Small intestine (tissue), 7 donors: ENCODE results near the gene SERPINF2. TPM values are rescaled to one million over a fixed set of nuclear protein-coding genes. Genes with fewer than 3 reads are reported as not detected.
"Not testable (repeated sequence)": the region's sequence is repeated elsewhere in the genome, so short reads cannot be mapped to it uniquely, and the experiment has no call there.

Experiments
- DNase-seq, 2 donors: peaks; one replicate each; pipeline versions ENCODE4 v3.0.0 to v3.0.0-alpha.2; 2013
- FAIRE-seq: peaks from 2 replicates; lab custom pipeline; 2012; peaks lifted over from hg19 to GRCh38; lab: Jason Lieb, UNC
- H3K27ac ChIP-seq, 3 donors: one replicate each; pipeline ENCODE4 v1.5.1; 2013; ENCODE audit warnings: low read length in 2 of 3, mild to moderate bottlenecking in 2 of 3, control low read depth in 1 of 3, inconsistent platforms in 1 of 3, low read depth in 1 of 3, moderate library complexity in 1 of 3
- H3K27me3 ChIP-seq, 3 donors: one replicate each; pipeline ENCODE4 v1.6.1; 2013; ENCODE audit warnings: low read length in 3 of 3, inconsistent platforms in 1 of 3; ENCODE audit not compliant: control insufficient read depth in 3 of 3, insufficient read depth in 3 of 3
- H3K36me3 ChIP-seq, 3 donors: one replicate each; pipeline ENCODE4 v1.6.1; 2013; ENCODE audit warnings: low read length in 3 of 3, inconsistent platforms in 1 of 3, low read depth in 1 of 3, mild to moderate bottlenecking in 1 of 3, moderate library complexity in 1 of 3; ENCODE audit not compliant: control insufficient read depth in 3 of 3, insufficient read depth in 2 of 3
- H3K4me1 ChIP-seq, 3 donors: one replicate each; pipeline ENCODE4 v1.6.1; 2013; ENCODE audit warnings: low read length in 2 of 3, inconsistent platforms in 1 of 3, low read depth in 1 of 3, mild to moderate bottlenecking in 1 of 3, moderate library complexity in 1 of 3; ENCODE audit not compliant: control insufficient read depth in 3 of 3, insufficient read depth in 2 of 3
- H3K4me3 ChIP-seq, 3 donors: one replicate each; pipeline ENCODE4 v1.5.1; 2013; ENCODE audit warnings: low read length in 3 of 3, control low read depth in 1 of 3, inconsistent platforms in 1 of 3, low read depth in 1 of 3, mild to moderate bottlenecking in 1 of 3, moderate library complexity in 1 of 3
- H3K9me3 ChIP-seq, 2 donors: one replicate each; pipeline ENCODE4 v1.6.1; 2013; ENCODE audit warnings: low read depth in 1 of 2, low read length in 1 of 2; ENCODE audit not compliant: control insufficient read depth in 2 of 2, insufficient read depth in 1 of 2
- WGBS, 3 donors: extraction: QIAGEN DNeasy Blood & Tissue Kit; methylation state at CpG; one replicate each; pipeline ENCODE4 v1.1.7; 2013; 5-methylcytosine and 5-hydroxymethylcytosine counted together
- polyA plus RNA-seq, 4 donors: library from polyadenylated mRNA; stranded (reverse) in 3 of 4; unstranded in 1 of 4; fragments of 200-250 nt in 3 of 4; fragments of 120-200 nt in 1 of 4; gene quantifications; one replicate each; pipeline versions ENCODE4 v1.2.1 to v1.2.3, GENCODE V29; 2013
- donor health status: healthy with polysubstance abuse.
- donor health status: control.
- donor health status: control.
- donor health status: Bipolar disorder and iron deficiency.
- donor health status: healthy.

Gene SERPINF2
- polyA plus RNA-seq, 4 donors: 0.89 to 29.9 (median 3.1) TPM

GRCh38 chr17:1720856-1721386 lies 21.8 kb upstream of the SERPINF2 start:
- DNase-seq (peak; percentile 69 to 80), FAIRE-seq (no peak)
- WGBS, 3 donors: 34 to 39% (median 39%) methylated on average over 11 of the region's 11 CpGs
- H3K4me1 ChIP-seq: peaks cover 4 to 22% (median 7%) of the 10 kb centered on the region in 3 donors
- H3K27ac ChIP-seq: no peak overlapping the region
- no peaks in the 10 kb centered on the region for H3K9me3 ChIP-seq
- H3K27me3 ChIP-seq: no peaks in the 10 kb centered on the region
- H3K36me3 ChIP-seq: peaks cover 0 to 4% (median 0%) of the 10 kb centered on the region in 3 donors
- H3K4me3 ChIP-seq: no peak overlapping the region

- DNase-seq, H3K27me3 ChIP-seq, H3K27ac ChIP-seq, H3K9me3 ChIP-seq, FAIRE-seq, H3K4me3 ChIP-seq: not testable (repeated sequence)
- Histone ChIP-seq H3K36me3 (peaks cover 0 to 15% (median 3%) of the 10 kb centered on the region in 3 donors), H3K4me1 (peaks cover 4 to 20% (median 7%) of the 10 kb centered on the region in 3 donors)
- 93 to 98% (median 97%) methylated on average over 7 to 8 of the region's 8 CpGs for WGBS, 3 donors
Observed at GRCh38 chr17:1722022-1722421, 20.6 kb upstream of the SERPINF2 start.

GRCh38 chr17:1724351-1724868 lies 18.3 kb upstream of the SERPINF2 start, which contains the start of gene WDR81:
Gene WDR81 (plus strand): TSS chr17:1724704. CDS start chr17:1724960, 256 bp downstream.
- Histone ChIP-seq H3K27ac (peak within 1 kb of the TSS; percentile 65 to 89 (median 76)), H3K27me3 (no peaks in the 10 kb centered on the region), H3K36me3 (peaks cover 0 to 35% (median 3%) of the 10 kb centered on the region in 3 donors), H3K9me3 (no peaks in the 10 kb centered on the region), H3K4me3 (peak within 1 kb of the TSS; percentile 70 to 94 (median 70)), H3K4me1 (peaks cover 4 to 13% (median 5%) of the 10 kb centered on the region in 3 donors)
- 0 to 1% (median 1%) methylated on average over 28 to 57 of the region's 57 CpGs for WGBS, 3 donors
- FAIRE-seq (no peak), DNase-seq (peak; percentile 84 to 94)

- DNase-seq: no peak
- FAIRE-seq: no peak
- Histone ChIP-seq H3K4me3 (peak overlapping the region; percentile 70 to 94 (median 70)), H3K27ac (peak overlapping the region in 2 of 3 donors; percentile 8 to 66), H3K27me3 (no peaks in the 10 kb centered on the region), H3K36me3 (peaks cover 0 to 38% (median 3%) of the 10 kb centered on the region in 3 donors), H3K9me3 (no peaks in the 10 kb centered on the region), H3K4me1 (peaks cover 4 to 13% (median 5%) of the 10 kb centered on the region in 3 donors)
- 7 to 20% (median 13%) methylated on average over 32 to 51 of the region's 51 CpGs for WGBS, 3 donors
Observed at GRCh38 chr17:1724869-1725641, 17.6 kb upstream of the SERPINF2 start.

- 94 to 95% (median 95%) methylated on average over 52 to 54 of the region's 54 CpGs for WGBS, 3 donors
Observed at GRCh38 chr17:1725642-1726511, 16.8 kb upstream of the SERPINF2 start.

GRCh38 chr17:1726626-1727257 lies 15.9 kb upstream of the SERPINF2 start:
- no peaks in the 10 kb centered on the region for H3K27me3 ChIP-seq
- no peaks in the 10 kb centered on the region for H3K9me3 ChIP-seq
- no peak overlapping the region for H3K27ac ChIP-seq
- no peak for FAIRE-seq
- DNase-seq: no peak
- peaks cover 4 to 18% (median 5%) of the 10 kb centered on the region in 3 donors for H3K4me1 ChIP-seq
- WGBS, 3 donors: 81 to 86% (median 82%) methylated on average over 16 to 18 of the region's 18 CpGs
- H3K4me3 ChIP-seq: no peak overlapping the region
- H3K36me3 ChIP-seq: peaks cover 0 to 52% (median 3%) of the 10 kb centered on the region in 3 donors

More at GRCh38 chr17:1725642-1726511, 16.8 kb upstream of the SERPINF2 start:
- Histone ChIP-seq H3K27me3 (no peaks in the 10 kb centered on the region), H3K27ac (no peak overlapping the region), H3K4me3 (peak overlapping the region in 2 of 3 donors; percentile 70 to 94), H3K9me3 (no peaks in the 10 kb centered on the region), H3K4me1 (peaks cover 4 to 18% (median 5%) of the 10 kb centered on the region in 3 donors), H3K36me3 (peaks cover 0 to 46% (median 3%) of the 10 kb centered on the region in 3 donors)
- FAIRE-seq (no peak), DNase-seq (no peak)

GRCh38 chr17:1727258-1727789 lies 15.3 kb upstream of the SERPINF2 start:
- FAIRE-seq: no peak
- Histone ChIP-seq H3K36me3 (peaks cover 0 to 54% (median 4%) of the 10 kb centered on the region in 3 donors), H3K4me3 (no peak overlapping the region), H3K27me3 (no peaks in the 10 kb centered on the region), H3K4me1 (peaks cover 4 to 18% (median 5%) of the 10 kb centered on the region in 3 donors), H3K9me3 (no peaks in the 10 kb centered on the region), H3K27ac (no peak overlapping the region)
- WGBS, 3 donors: 91 to 93% (median 92%) methylated on average over 21 of the region's 21 CpGs
- DNase-seq: no peak
